Fibroblast of lung (primary cell): ENCODE data around the gene TAGAP. TPM values are rescaled to one million over a fixed set of nuclear protein-coding genes. Genes with fewer than 3 reads are reported as not detected.

Experiments used
- DNase-seq, 2 donors: peaks; one replicate each; pipeline versions ENCODE4 v3.0.0 to v3.0.0-alpha.2; 2010; ENCODE audit warnings: low read depth in 2 of 2
- H2AFZ ChIP-seq: 2 replicates; pipeline ENCODE4 v1.5.1; 2012; ENCODE audit warnings: low read length, control low read depth, inconsistent platforms
- H3K27ac ChIP-seq: 2 replicates; pipeline ENCODE4 v1.5.1; 2011; ENCODE audit warnings: low read length, control low read depth; ENCODE audit not compliant: insufficient read depth
- H3K27me3 ChIP-seq: 2 replicates; pipeline ENCODE4 v1.5.1; 2011; ENCODE audit warnings: mild to moderate bottlenecking, low read length; ENCODE audit not compliant: control insufficient read depth, insufficient read depth
- H3K36me3 ChIP-seq: 2 replicates; pipeline ENCODE4 v1.5.1; 2011; ENCODE audit warnings: low read length; ENCODE audit not compliant: control insufficient read depth, insufficient read depth
- H3K4me1 ChIP-seq: 2 replicates; pipeline ENCODE4 v1.5.1; 2011; ENCODE audit warnings: low read length; ENCODE audit not compliant: control insufficient read depth, insufficient read depth; ENCODE audit errors: extremely low read depth
- H3K4me2 ChIP-seq: 2 replicates; pipeline ENCODE4 v1.5.1; 2011; ENCODE audit warnings: low read length, control low read depth; ENCODE audit not compliant: insufficient read depth; ENCODE audit errors: extremely low read depth
- H3K4me3 ChIP-seq, 4 experiments: fragments of 200-600 bp in 1 of 4; sonication (generic) in 1 of 4; replicated peaks in 1 of 4; 2 replicates each; pipeline ENCODE4 v1.5.1; 2011 to 2016; ENCODE audit warnings: low read length in 4 of 4, low read depth in 3 of 4, mild to moderate bottlenecking in 3 of 4, control low read depth in 2 of 4, inconsistent platforms in 1 of 4, mixed read lengths in 1 of 4; ENCODE audit not compliant: insufficient read depth in 1 of 4; ENCODE audit errors: control extremely low read depth in 1 of 4
- H3K79me2 ChIP-seq: 2 replicates; pipeline ENCODE4 v1.5.1; 2012; ENCODE audit warnings: mild to moderate bottlenecking, low read length, inconsistent platforms; ENCODE audit not compliant: control insufficient read depth, insufficient read depth
- H3K9ac ChIP-seq: 2 replicates; pipeline ENCODE4 v1.5.1; 2011; ENCODE audit warnings: mild to moderate bottlenecking, low read length, control low read depth; ENCODE audit not compliant: insufficient read depth
- H3K9me3 ChIP-seq: 2 replicates; pipeline ENCODE4 v1.5.1; 2012; ENCODE audit warnings: low read depth, low read length; ENCODE audit not compliant: control insufficient read depth, insufficient read depth
- H4K20me1 ChIP-seq: 2 replicates; pipeline ENCODE4 v1.5.1; 2011; ENCODE audit warnings: low read length; ENCODE audit not compliant: control insufficient read depth, insufficient read depth; ENCODE audit errors: extremely low read depth
- EZH2 ChIP-seq: IDR thresholded peaks from 2 replicates; pipeline ENCODE4 v1.5.1; 2012; ENCODE audit warnings: low read length, control low read depth, mild to moderate bottlenecking; ENCODE audit errors: missing control alignments
- polyA plus RNA-seq, 2 donors: library from polyadenylated mRNA; depleted of rRNA in 1 of 2; stranded (reverse) in 1 of 2; unstranded in 1 of 2; fragments of >200 nt; gene quantifications; 2 replicates each; pipeline ENCODE4 v1.2.1, GENCODE V29; 2011 to 2012; ENCODE audit warnings: missing spikeins in 1 of 2
- total RNA-seq: library from RNA; depleted of rRNA; stranded (reverse); fragments of >200 nt; gene quantifications from 2 replicates; pipeline ENCODE4 v1.2.1, GENCODE V29; 2014
- TF ChIP-seq, protein P1 (sequence below), 2 donors: IDR thresholded peaks in 1 of 2; conservative IDR thresholded peaks in 1 of 2; 1 replicate in 1 of 2; 2 replicates in 1 of 2; pipeline ENCODE4 v1.5.1; 2011 to 2012; ENCODE audit warnings: low read length in 2 of 2, control low read depth in 1 of 2, inconsistent platforms in 1 of 2, low read depth in 1 of 2, mild to moderate bottlenecking in 1 of 2

TAGAP gene
- total and polyA plus RNA-seq, 2 donors (not counting 1 experiment from before 2014, with no cell fraction given), result not detected

DNA sequence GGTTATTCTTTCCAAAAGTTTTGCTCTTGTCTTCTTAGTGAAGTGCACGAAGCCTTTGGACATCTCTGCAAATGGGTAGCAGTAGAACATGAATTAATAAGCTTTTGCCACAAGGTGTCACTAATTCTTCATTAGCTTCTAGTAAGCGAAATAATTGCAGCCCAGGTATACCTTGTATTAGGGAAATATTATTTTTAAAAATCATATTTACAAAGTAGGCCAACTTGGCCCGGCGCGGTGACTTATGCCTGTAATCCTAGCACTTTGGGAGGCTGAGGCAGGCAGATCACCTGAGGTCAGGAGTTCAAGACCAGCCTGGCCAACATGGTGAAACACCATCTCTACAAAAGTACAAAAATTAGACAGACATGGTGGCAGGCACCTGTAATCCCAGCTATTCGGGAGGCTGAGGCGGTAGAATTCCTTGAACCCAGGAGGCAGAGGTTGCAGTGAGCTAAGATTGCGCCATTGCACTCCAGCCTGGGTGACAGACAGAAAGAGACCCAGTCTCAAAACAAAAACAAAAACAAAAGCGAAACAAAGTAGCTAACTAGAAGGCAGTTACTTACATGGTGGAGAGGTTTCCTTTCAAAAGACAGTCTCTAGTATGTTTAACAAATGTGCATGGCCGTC is 36.0 kb downstream of the TAGAP start:
- Histone ChIP-seq H3K4me3 (no peak overlapping the region), H3K9ac (no peak overlapping the region), H3K4me2 (no peak overlapping the region), H4K20me1 (no peaks in the 10 kb centered on the region), H3K27ac (no peak overlapping the region), H3K4me1 (no peaks in the 10 kb centered on the region), H3K27me3 (no peaks in the 10 kb centered on the region), H2AFZ (no peak overlapping the region), H3K79me2 (no peaks in the 10 kb centered on the region), H3K9me3 (no peaks in the 10 kb centered on the region), H3K36me3 (no peaks in the 10 kb centered on the region)
- TF ChIP-seq EZH2, result no peak
- TF ChIP-seq, protein P1, sequence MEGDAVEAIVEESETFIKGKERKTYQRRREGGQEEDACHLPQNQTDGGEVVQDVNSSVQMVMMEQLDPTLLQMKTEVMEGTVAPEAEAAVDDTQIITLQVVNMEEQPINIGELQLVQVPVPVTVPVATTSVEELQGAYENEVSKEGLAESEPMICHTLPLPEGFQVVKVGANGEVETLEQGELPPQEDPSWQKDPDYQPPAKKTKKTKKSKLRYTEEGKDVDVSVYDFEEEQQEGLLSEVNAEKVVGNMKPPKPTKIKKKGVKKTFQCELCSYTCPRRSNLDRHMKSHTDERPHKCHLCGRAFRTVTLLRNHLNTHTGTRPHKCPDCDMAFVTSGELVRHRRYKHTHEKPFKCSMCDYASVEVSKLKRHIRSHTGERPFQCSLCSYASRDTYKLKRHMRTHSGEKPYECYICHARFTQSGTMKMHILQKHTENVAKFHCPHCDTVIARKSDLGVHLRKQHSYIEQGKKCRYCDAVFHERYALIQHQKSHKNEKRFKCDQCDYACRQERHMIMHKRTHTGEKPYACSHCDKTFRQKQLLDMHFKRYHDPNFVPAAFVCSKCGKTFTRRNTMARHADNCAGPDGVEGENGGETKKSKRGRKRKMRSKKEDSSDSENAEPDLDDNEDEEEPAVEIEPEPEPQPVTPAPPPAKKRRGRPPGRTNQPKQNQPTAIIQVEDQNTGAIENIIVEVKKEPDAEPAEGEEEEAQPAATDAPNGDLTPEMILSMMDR (conservative IDR thresholded peaks at IDR 0.05 in 1 of 2, IDR thresholded peaks at IDR 0.05 in 1 of 2; ENCODE audit: low read depth in 1 of 2, low read length in 2 of 2), result peak; percentile 20 to 41
- DNase-seq, result peak; percentile 16 to 57

DNA sequence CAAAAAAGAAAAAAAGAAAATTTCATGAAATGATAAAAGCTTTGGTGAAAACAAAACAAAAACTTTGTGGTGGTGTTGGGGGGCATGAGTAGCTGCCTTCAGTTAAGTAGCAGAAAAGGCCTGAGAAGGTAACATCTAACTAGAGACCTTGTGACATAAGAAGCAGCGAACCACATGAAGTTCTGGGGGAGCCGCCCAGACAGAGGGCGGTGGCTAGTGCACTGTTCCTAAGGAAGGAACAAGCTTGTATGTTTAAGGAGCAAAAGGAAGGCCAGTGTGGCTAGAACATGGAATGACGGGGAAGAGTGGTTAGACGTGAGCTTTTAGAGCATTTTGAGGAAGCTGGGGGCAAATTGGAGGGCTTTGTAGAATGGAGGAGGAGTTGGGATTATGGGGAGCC is 37.3 kb downstream of the TAGAP start:
- Histone ChIP-seq H3K27ac (no peak overlapping the region), H3K9ac (no peak overlapping the region), H3K27me3 (no peaks in the 10 kb centered on the region), H3K9me3 (no peaks in the 10 kb centered on the region), H3K79me2 (no peaks in the 10 kb centered on the region), H3K4me1 (no peaks in the 10 kb centered on the region), H3K36me3 (no peaks in the 10 kb centered on the region), H3K4me2 (no peak overlapping the region), H3K4me3 (no peak overlapping the region), H2AFZ (no peak overlapping the region), H4K20me1 (no peaks in the 10 kb centered on the region)
- TF ChIP-seq, protein P1 (conservative IDR thresholded peaks at IDR 0.05 in 1 of 2, IDR thresholded peaks at IDR 0.05 in 1 of 2; ENCODE audit: low read depth in 1 of 2, low read length in 2 of 2), result no peak
- TF ChIP-seq EZH2, result no peak
- DNase-seq, result no peak

DNA sequence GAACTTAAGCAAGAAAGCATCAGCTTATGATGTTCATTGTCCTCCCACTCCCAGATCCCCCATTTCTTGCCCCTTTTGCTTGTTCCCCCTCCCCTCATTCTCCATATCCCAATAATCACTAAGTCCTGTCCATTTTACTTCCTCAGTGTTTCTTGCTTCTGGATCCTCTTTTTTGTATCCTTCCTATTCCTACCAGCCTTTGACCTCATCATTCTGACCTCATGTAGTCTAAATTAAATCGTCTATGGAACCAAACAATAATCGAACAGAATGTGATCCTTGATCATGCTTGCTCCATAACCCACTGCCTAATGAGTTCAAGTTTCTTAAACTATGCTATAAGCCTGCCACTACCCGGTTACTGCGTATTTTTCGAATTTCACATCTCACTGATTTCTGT is 39.4 kb downstream of the TAGAP start:
- H3K4me3 ChIP-seq, result no peak overlapping the region
- no peaks in the 10 kb centered on the region for H3K9me3 ChIP-seq
- no peak for DNase-seq
- H3K27ac ChIP-seq, result no peak overlapping the region
- H3K79me2 ChIP-seq, result no peaks in the 10 kb centered on the region
- no peaks in the 10 kb centered on the region for H4K20me1 ChIP-seq
- H3K4me1 ChIP-seq, result no peaks in the 10 kb centered on the region
- H3K4me2 ChIP-seq, result no peak overlapping the region
- H3K36me3 ChIP-seq, result no peaks in the 10 kb centered on the region
- H3K27me3 ChIP-seq, result no peaks in the 10 kb centered on the region
- TF ChIP-seq, protein P1 (conservative IDR thresholded peaks at IDR 0.05 in 1 of 2, IDR thresholded peaks at IDR 0.05 in 1 of 2; ENCODE audit: low read depth in 1 of 2, low read length in 2 of 2), result no peak
- TF ChIP-seq EZH2, result no peak
- no peak overlapping the region for H3K9ac ChIP-seq
- H2AFZ ChIP-seq, result no peak overlapping the region
